Common myeloid progenitor, CD34-positive (primary cell): ENCODE results near the gene MRO.
"Not testable (repeated sequence)": the region's sequence is repeated elsewhere in the genome, so short reads cannot be mapped to it uniquely, and the experiment has no call there.

Source experiments
- CTCF ChIA-PET: fragments of 350-600 bp; sonication (Branson Sonifier 250); formaldehyde crosslinking; loops from one replicate; lab custom pipeline; 2021; ENCODE audit warnings: antibody characterized with exemption; lab: Charles Lee
- POLR2A ChIA-PET: fragments of 350-600 bp; sonication (Branson Sonifier 250); formaldehyde crosslinking; loops from one replicate; lab custom pipeline; 2021; ENCODE audit warnings: antibody characterized with exemption; lab: Charles Lee
- DNase-seq, 3 donors: peaks; one replicate each; pipeline versions ENCODE4 v3.0.0 to v3.0.0-alpha.2; 2013
- H3K27ac ChIP-seq, 2 experiments: 1 replicate in 1 of 2; 2 replicates in 1 of 2; pipeline ENCODE4 v1.7.0; 2013; ENCODE audit warnings: inconsistent platforms in 2 of 2, low read length in 2 of 2, mild to moderate bottlenecking in 2 of 2, low read depth in 1 of 2, moderate library complexity in 1 of 2; ENCODE audit not compliant: severe bottlenecking in 2 of 2, insufficient read depth in 1 of 2, poor library complexity in 1 of 2
- H3K27me3 ChIP-seq, 5 experiments: replicated peaks in 2 of 5; 1 replicate in 3 of 5; 2 replicates in 2 of 5; pipeline versions ENCODE4 v1.6.1 to v1.7.0; 2013; ENCODE audit warnings: low read length in 4 of 5, mild to moderate bottlenecking in 2 of 5, moderate library complexity in 2 of 5, inconsistent platforms in 1 of 5; ENCODE audit not compliant: insufficient read depth in 5 of 5, control insufficient read depth in 4 of 5
- H3K36me3 ChIP-seq, 4 experiments: 1 replicate in 2 of 4; 2 replicates in 2 of 4; pipeline versions ENCODE4 v1.6.1 to v1.7.0; 2013; ENCODE audit warnings: low read length in 3 of 4, control low read depth in 1 of 4, mild to moderate bottlenecking in 1 of 4; ENCODE audit not compliant: control insufficient read depth in 4 of 4, insufficient read depth in 4 of 4
- H3K4me1 ChIP-seq, 4 experiments: 1 replicate in 3 of 4; 2 replicates in 1 of 4; pipeline versions ENCODE4 v1.6.1 to v1.7.1; 2013; ENCODE audit warnings: low read length in 3 of 4, mild to moderate bottlenecking in 3 of 4, control low read depth in 1 of 4, inconsistent platforms in 1 of 4, moderate library complexity in 1 of 4; ENCODE audit not compliant: control insufficient read depth in 4 of 4, insufficient read depth in 4 of 4; ENCODE audit errors: control extremely low read depth in 1 of 4
- H3K4me3 ChIP-seq, 7 experiments: 1 replicate in 4 of 7; 2 replicates in 3 of 7; pipeline versions ENCODE4 v1.5.1 to v1.7.0; 2013; ENCODE audit warnings: mild to moderate bottlenecking in 7 of 7, low read length in 6 of 7, moderate library complexity in 6 of 7, inconsistent platforms in 2 of 7, low read depth in 2 of 7, control low read depth in 1 of 7; ENCODE audit not compliant: insufficient read depth in 4 of 7, control insufficient read depth in 1 of 7; ENCODE audit errors: extremely low read depth in 1 of 7
- H3K9me3 ChIP-seq, 5 experiments: 1 replicate in 4 of 5; 2 replicates in 1 of 5; pipeline versions ENCODE4 v1.6.1 to v1.7.1; 2013; ENCODE audit warnings: low read length in 4 of 5, mild to moderate bottlenecking in 2 of 5, inconsistent platforms in 1 of 5, low read depth in 1 of 5, moderate library complexity in 1 of 5; ENCODE audit not compliant: control insufficient read depth in 4 of 5, insufficient read depth in 2 of 5; ENCODE audit errors: control extremely low read depth in 1 of 5
- WGBS: methylation state at CpG from one replicate; pipeline ENCODE4 v1.1.5; 2013; ENCODE audit not compliant: insufficient coverage; 5-methylcytosine and 5-hydroxymethylcytosine counted together

MRO gene

GRCh38 chr18:50839996-50840395, 20.2 kb upstream of the MRO start:
- no peak for DNase-seq
- Histone ChIP-seq H3K4me3 (no peak overlapping the region), H3K27ac (no peak overlapping the region), H3K9me3 (no peaks in the 10 kb centered on the region), H3K27me3 (no peaks in the 10 kb centered on the region), H3K36me3 (no peaks in the 10 kb centered on the region), H3K4me1 (peaks cover 7 to 12% (median 10%) of the 10 kb centered on the region in 4 experiments)
- CTCF ChIA-PET, result interaction anchor here (0.6 to 1.2 kb wide), 2 partner anchors 19 to 26 kb away, joined by 3 to 5 read pairs; no protein-coding TSS in a partner anchor
- WGBS, result 90% methylated on average over 2 of the region's 3 CpGs
- POLR2A ChIA-PET, result no interaction called here

- no peak for DNase-seq
- no peaks in the 10 kb centered on the region for H3K9me3 ChIP-seq
- ChIA-PET POLR2A (no interaction called here), CTCF (interaction anchor here (1.3 kb wide), 1 partner anchor 19 kb away, joined by 6 read pairs; no protein-coding TSS in a partner anchor)
- 100% methylated on average over 1 of the region's 2 CpGs for WGBS
- H3K27me3 ChIP-seq, result no peaks in the 10 kb centered on the region
- H3K4me1 ChIP-seq, result peaks cover 7 to 12% (median 10%) of the 10 kb centered on the region in 4 experiments
- H3K27ac ChIP-seq, result no peak overlapping the region
- no peak overlapping the region for H3K4me3 ChIP-seq
- no peaks in the 10 kb centered on the region for H3K36me3 ChIP-seq
Measured at GRCh38 chr18:50839341-50839740, 19.5 kb upstream of the MRO start.

GRCh38 chr18:50836521-50836957, 16.7 kb upstream of the MRO start:
- 0% methylated on average over 1 of the region's 2 CpGs for WGBS
- CTCF ChIA-PET, result interaction anchor here (0.6 to 1.0 kb wide), 3 partner anchors 36 to 539 kb away, joined by 3 to 4 read pairs (median 3); no protein-coding TSS in a partner anchor
- DNase-seq, result peak; percentile 56 to 89 (median 78)
- peaks cover 7 to 12% (median 10%) of the 10 kb centered on the region in 4 experiments for H3K4me1 ChIP-seq
- no peaks in the 10 kb centered on the region for H3K9me3 ChIP-seq
- H3K27ac ChIP-seq, result no peak overlapping the region
- POLR2A ChIA-PET, result interaction anchor here (1.3 kb wide), 1 partner anchor 11 kb away, joined by 4 read pairs; no protein-coding TSS in a partner anchor
- no peaks in the 10 kb centered on the region for H3K36me3 ChIP-seq
- no peak overlapping the region for H3K4me3 ChIP-seq
- no peaks in the 10 kb centered on the region for H3K27me3 ChIP-seq

- H3K27ac ChIP-seq, POLR2A ChIA-PET, H3K4me3 ChIP-seq, H3K9me3 ChIP-seq, DNase-seq, H3K27me3 ChIP-seq, H3K36me3 ChIP-seq: not testable (repeated sequence)
- WGBS, result 94% methylated on average over 6 of the region's 7 CpGs
- CTCF ChIA-PET, result interaction anchor here (0.7 to 4.2 kb wide), 3 partner anchors 8 to 696 kb away, joined by 3 to 27 read pairs (median 3); partner anchors contain the start of gene MRO
- H3K4me1 ChIP-seq, result peaks cover 7 to 12% (median 10%) of the 10 kb centered on the region in 4 experiments
Measured at GRCh38 chr18:50833496-50833895, 13.7 kb upstream of the MRO start.

GRCh38 chr18:50832754-50833153, 12.9 kb upstream of the MRO start:
- H3K9me3 ChIP-seq, result no peaks in the 10 kb centered on the region
- H3K27ac ChIP-seq, result no peak overlapping the region
- no peaks in the 10 kb centered on the region for H3K27me3 ChIP-seq
- ChIA-PET POLR2A (no interaction called here), CTCF (interaction anchor here (0.7 to 4.2 kb wide), 3 partner anchors 9 to 13 kb away, joined by 3 to 27 read pairs (median 4); partner anchors contain the start of gene MRO)
- no peak overlapping the region for H3K4me3 ChIP-seq
- no peak for DNase-seq
- no peaks in the 10 kb centered on the region for H3K36me3 ChIP-seq
- H3K4me1 ChIP-seq, result peaks cover 7 to 12% (median 10%) of the 10 kb centered on the region in 4 experiments
- WGBS, result 93% methylated on average over 2 of the region's 2 CpGs

- POLR2A ChIA-PET, result no interaction called here
- WGBS, result 94% methylated on average over 5 of the region's 5 CpGs
Measured at GRCh38 chr18:50830544-50830943, 10.7 kb upstream of the MRO start.

GRCh38 chr18:50829644-50830043, 9.8 kb upstream of the MRO start:
- H3K4me3 ChIP-seq, result no peak overlapping the region
- WGBS, result 100% methylated on average over 2 of the region's 5 CpGs
- POLR2A ChIA-PET, result no interaction called here
- no peaks in the 10 kb centered on the region for H3K27me3 ChIP-seq
- no peak for DNase-seq
- CTCF ChIA-PET, result interaction anchor here (1.2 kb wide), 1 partner anchor 18 kb away, joined by 3 read pairs; no protein-coding TSS in a partner anchor
- H3K36me3 ChIP-seq, result no peaks in the 10 kb centered on the region
- no peaks in the 10 kb centered on the region for H3K4me1 ChIP-seq
- H3K27ac ChIP-seq, result no peak overlapping the region
- no peaks in the 10 kb centered on the region for H3K9me3 ChIP-seq

More at GRCh38 chr18:50830544-50830943, 10.7 kb upstream of the MRO start:
- H3K9me3 ChIP-seq, result no peaks in the 10 kb centered on the region
- DNase-seq, result no peak
- CTCF ChIA-PET, result interaction anchor here (1.2 to 1.3 kb wide), 2 partner anchors 17 to 39 kb away, joined by 3 to 5 read pairs; no protein-coding TSS in a partner anchor
- H3K4me3 ChIP-seq, result no peak overlapping the region
- H3K27ac ChIP-seq, result no peak overlapping the region
- no peaks in the 10 kb centered on the region for H3K27me3 ChIP-seq
- no peaks in the 10 kb centered on the region for H3K4me1 ChIP-seq
- no peaks in the 10 kb centered on the region for H3K36me3 ChIP-seq
